Heart left ventricle (tissue), 13 donors: ENCODE results near the gene TPPP3.

Source experiments
- POLR2A ChIP-seq, 2 donors: fragments of 450-650 bp; IDR thresholded peaks; one replicate each; pipeline ENCODE4 v1.6.1; 2017; ENCODE audit warnings: antibody characterized with exemption in 2 of 2, mild to moderate bottlenecking in 2 of 2, moderate library complexity in 2 of 2
- TF ChIP-seq, protein P1 (sequence below), 12 donors: fragments of 200-600 bp; sonication (generic) in 4 of 12; IDR thresholded peaks; one replicate each; pipeline versions ENCODE4 v1.5.0 to v1.8.0; 2018 to 2022; ENCODE audit warnings: antibody characterized with exemption in 12 of 12, mild to moderate bottlenecking in 5 of 12
- donor health status: ischemic (EF 13 %, LVEDD 7.1; RV severe dilation, severe dysfunction).
- donor health status: DM: no; HTN: yes; CAD: no.
- donor health status: DM: no; HTN: no; CAD: no.
- donor health status: ischemic (EF 25% LVEDD 6.9; RV normal size, moderate dysfunction).
- donor health status: ischemic (EF 25% LVEDD 5.7; RV mildly dilated, moderate dysfunction).
- donor health status: ischemic (EF 35%, LVEDD 5.7; RV mildly dilated, moderate dysfunction).
- donor health status: nonischemic (EF 11% LVEDD 7.7; RV severe dilation, severe dysfunction).
- donor health status: DM: yes; HTN: yes; CAD: no.
- donor health status: PGD.
- donor health status: ischemic (EF 29% LVEDD 5.4; RV normal size, mild dysfunction).
- donor health status: nonischemic (EF 23%, LVEDD 6.1; RV moderate dilation, normal function).

GRCh38 chr16:67412294-67412693 lies 19.0 kb upstream of the TPPP3 start:
- TF ChIP-seq, protein P1, sequence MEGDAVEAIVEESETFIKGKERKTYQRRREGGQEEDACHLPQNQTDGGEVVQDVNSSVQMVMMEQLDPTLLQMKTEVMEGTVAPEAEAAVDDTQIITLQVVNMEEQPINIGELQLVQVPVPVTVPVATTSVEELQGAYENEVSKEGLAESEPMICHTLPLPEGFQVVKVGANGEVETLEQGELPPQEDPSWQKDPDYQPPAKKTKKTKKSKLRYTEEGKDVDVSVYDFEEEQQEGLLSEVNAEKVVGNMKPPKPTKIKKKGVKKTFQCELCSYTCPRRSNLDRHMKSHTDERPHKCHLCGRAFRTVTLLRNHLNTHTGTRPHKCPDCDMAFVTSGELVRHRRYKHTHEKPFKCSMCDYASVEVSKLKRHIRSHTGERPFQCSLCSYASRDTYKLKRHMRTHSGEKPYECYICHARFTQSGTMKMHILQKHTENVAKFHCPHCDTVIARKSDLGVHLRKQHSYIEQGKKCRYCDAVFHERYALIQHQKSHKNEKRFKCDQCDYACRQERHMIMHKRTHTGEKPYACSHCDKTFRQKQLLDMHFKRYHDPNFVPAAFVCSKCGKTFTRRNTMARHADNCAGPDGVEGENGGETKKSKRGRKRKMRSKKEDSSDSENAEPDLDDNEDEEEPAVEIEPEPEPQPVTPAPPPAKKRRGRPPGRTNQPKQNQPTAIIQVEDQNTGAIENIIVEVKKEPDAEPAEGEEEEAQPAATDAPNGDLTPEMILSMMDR (IDR thresholded peaks at IDR 0.05): no peak
- no peak for TF ChIP-seq POLR2A (IDR thresholded peaks at IDR 0.05)
